ENCODE measurements around the gene FSD2.

- TF ChIP-seq CTCF (IDR thresholded peaks at IDR 0.05; ENCODE audit: low read length) (no peak), EZH2 (optimal IDR thresholded peaks at IDR 0.05; ENCODE audit: low read depth, low read length) (no peak)
These were observed 37.3 kb downstream of the FSD2 start for GRCh38 chr15:82768414-82769054.
